Left ventricle myocardium inferior (tissue), 1 donor: ENCODE data around the gene DRD3. TPM values are rescaled to one million over a fixed set of nuclear protein-coding genes. Genes with fewer than 3 reads are reported as not detected.
A peak's percentile ranks its signal among the peaks of the same experiment; 100 is the strongest.

Source experiments
- DNase-seq: peaks from one replicate; pipeline ENCODE4 v3.0.0-alpha.2; 2020
- H3K27ac ChIP-seq: fragments of 200-600 bp; replicated peaks from 2 replicates; pipeline ENCODE4 v1.8.0; 2021
- H3K27me3 ChIP-seq: fragments of 200-600 bp; 2 replicates; pipeline ENCODE4 v1.8.0; 2021; ENCODE audit warnings: low read depth
- H3K36me3 ChIP-seq: fragments of 200-600 bp; 2 replicates; pipeline ENCODE4 v1.8.0; 2021
- H3K4me1 ChIP-seq: fragments of 200-600 bp; 2 replicates; pipeline ENCODE4 v1.8.0; 2021
- H3K4me3 ChIP-seq: fragments of 200-600 bp; 2 replicates; pipeline ENCODE4 v1.8.0; 2021; ENCODE audit warnings: mild to moderate bottlenecking, moderate library complexity
- H3K9me3 ChIP-seq: fragments of 200-600 bp; replicated peaks from 2 replicates; pipeline ENCODE4 v1.8.0; 2021
- CTCF ChIP-seq: fragments of 200-600 bp; IDR thresholded peaks from 2 replicates; pipeline ENCODE4 v1.8.0; 2021; ENCODE audit warnings: antibody characterized with exemption, mild to moderate bottlenecking, borderline replicate concordance
- intact Hi-C: fragments of 100-400 bp; cut with micrococcal nuclease; formaldehyde crosslinking; loops from one replicate; pipeline ENCODE4 v1.11.0; 2022
- total RNA-seq: library from RNA; stranded (reverse); fragmentation: NEBNext Ultra II Directional; extraction: Animal tissue kit (Norgen Biotek cat#: 25700); gene quantifications from one replicate; pipeline ENCODE4 v1.2.1, GENCODE V29; 2021
- donor health status: DM: no; HTN: yes; CAD: no; lungs with severe emphysema.

Gene DRD3
- total RNA-seq, 1 donor from 2014 or later: not detected

GRCh38 chr3:114122027-114122709 lies 56.7 kb downstream of the DRD3 start:
- no peak overlapping the region for H3K4me3 ChIP-seq
- intact Hi-C loops: no loop called here

GRCh38 chr3:114120211-114120610 lies 58.6 kb downstream of the DRD3 start:
- DNase-seq: no peak
- Histone ChIP-seq H3K36me3 (no peaks in the 10 kb centered on the region), H3K27me3 (no peaks in the 10 kb centered on the region), H3K4me1 (peaks cover 29% of the 10 kb centered on the region), H3K27ac (no peak overlapping the region), H3K4me3 (no peak overlapping the region), H3K9me3 (no peaks in the 10 kb centered on the region)
- intact Hi-C loops: no loop called here
- TF ChIP-seq CTCF: no peak

More at GRCh38 chr3:114122027-114122709, 56.7 kb downstream of the DRD3 start:
- H3K9me3 ChIP-seq: no peaks in the 10 kb centered on the region
- no peak for TF ChIP-seq CTCF
- no peak for DNase-seq
- peak overlapping the region; percentile 82 for H3K27ac ChIP-seq
- no peaks in the 10 kb centered on the region for H3K36me3 ChIP-seq
- H3K27me3 ChIP-seq: no peaks in the 10 kb centered on the region
- peaks cover 29% of the 10 kb centered on the region for H3K4me1 ChIP-seq

- Histone ChIP-seq H3K27me3 (no peaks in the 10 kb centered on the region), H3K27ac (no peak overlapping the region), H3K4me3 (no peak overlapping the region), H3K4me1 (peaks cover 29% of the 10 kb centered on the region), H3K36me3 (no peaks in the 10 kb centered on the region), H3K9me3 (no peaks in the 10 kb centered on the region)
- intact Hi-C loops: no loop called here
- TF ChIP-seq CTCF: no peak
- no peak for DNase-seq
Observed at GRCh38 chr3:114119776-114120175, 59.1 kb downstream of the DRD3 start.

- H3K4me1 ChIP-seq: peaks cover 8% of the 10 kb centered on the region
- no peak for TF ChIP-seq CTCF
- no peaks in the 10 kb centered on the region for H3K36me3 ChIP-seq
- no peak overlapping the region for H3K4me3 ChIP-seq
- H3K9me3 ChIP-seq: no peaks in the 10 kb centered on the region
- DNase-seq: no peak
- H3K27me3 ChIP-seq: peaks cover 14% of the 10 kb centered on the region
- no peak overlapping the region for H3K27ac ChIP-seq
- intact Hi-C loops: no loop called here
Observed at GRCh38 chr3:114115143-114115542, 63.7 kb downstream of the DRD3 start.

GRCh38 chr3:114114719-114115118 lies 64.1 kb downstream of the DRD3 start:
- Histone ChIP-seq H3K9me3 (no peaks in the 10 kb centered on the region), H3K4me1 (peaks cover 5% of the 10 kb centered on the region), H3K27ac (no peak overlapping the region), H3K27me3 (peaks cover 14% of the 10 kb centered on the region), H3K36me3 (no peaks in the 10 kb centered on the region), H3K4me3 (no peak overlapping the region)
- TF ChIP-seq CTCF: no peak
- DNase-seq: no peak
- intact Hi-C loops: no loop called here
